GM12878 (cell line): ENCODE results near the gene POU2F3. TPM values are rescaled to one million over a fixed set of nuclear protein-coding genes. Genes with fewer than 3 reads are reported as not detected.
A peak's percentile ranks its signal among the peaks of the same experiment; 100 is the strongest.

Experiments used
- ASH2L ChIP-seq: fragments of 300-600, 200-600 bp; sonication (generic); IDR thresholded peaks from 2 replicates; pipeline ENCODE4 v1.6.1; 2017; ENCODE audit warnings: low read depth, mild to moderate bottlenecking, borderline replicate concordance
- BCL11A ChIP-seq: IDR thresholded peaks from 2 replicates; pipeline ENCODE4 v1.6.1; 2011; ENCODE audit warnings: low read depth, low read length
- BRCA1 ChIP-seq: IDR thresholded peaks from 2 replicates; pipeline ENCODE4 v1.6.1; 2011; ENCODE audit warnings: low read depth, low read length, improper control_type of control experiment
- CHD4 ChIP-seq: fragments of 200-600 bp; sonication (generic); IDR thresholded peaks from 2 replicates; pipeline ENCODE4 v1.6.1; 2016; ENCODE audit warnings: mild to moderate bottlenecking
- CUX1 ChIP-seq: IDR thresholded peaks from 2 replicates; pipeline ENCODE4 v1.6.1; 2012; ENCODE audit warnings: improper control_type of control experiment, low read depth, low read length; ENCODE audit not compliant: insufficient replicate concordance
- EED ChIP-seq: sonication (generic); IDR thresholded peaks from 2 replicates; pipeline ENCODE4 v1.6.1; 2016; ENCODE audit warnings: antibody characterized with exemption, low read depth
- FOXK2 ChIP-seq: fragments of 450-650 bp; IDR thresholded peaks from 2 replicates; pipeline ENCODE4 v1.6.1; 2017; ENCODE audit warnings: mild to moderate bottlenecking, moderate library complexity
- HDGF ChIP-seq: fragments of 450-650 bp; IDR thresholded peaks from 2 replicates; pipeline ENCODE4 v1.6.1; 2016; ENCODE audit warnings: antibody characterized with exemption
- MEF2A ChIP-seq: IDR thresholded peaks from 2 replicates; pipeline ENCODE4 v1.6.1; 2011; ENCODE audit warnings: low read depth, mild to moderate bottlenecking, low read length, moderate library complexity; ENCODE audit not compliant: insufficient read depth
- MTA3 ChIP-seq: IDR thresholded peaks from 2 replicates; pipeline ENCODE4 v1.6.1; 2012; ENCODE audit warnings: low read length, inconsistent platforms, borderline replicate concordance
- NFXL1 ChIP-seq: fragments of 450-650 bp; IDR thresholded peaks from 2 replicates; pipeline ENCODE4 v1.6.1; 2017; ENCODE audit warnings: antibody characterized with exemption, mild to moderate bottlenecking, borderline replicate concordance
- NR2C1 ChIP-seq: fragments of 450-650 bp; IDR thresholded peaks from 2 replicates; pipeline ENCODE4 v1.6.1; 2017; ENCODE audit warnings: antibody characterized with exemption, mild to moderate bottlenecking, moderate library complexity
- NR2F1 ChIP-seq: fragments of 450-650 bp; conservative IDR thresholded peaks from 2 replicates; pipeline ENCODE4 v1.6.1; 2017; ENCODE audit warnings: mild to moderate bottlenecking
- NRF1 ChIP-seq: conservative IDR thresholded peaks from 2 replicates; pipeline ENCODE4 v1.6.1; 2011; ENCODE audit warnings: mild to moderate bottlenecking, low read depth, low read length, improper control_type of control experiment
- RAD51 ChIP-seq: fragments of 450-650 bp; IDR thresholded peaks from 2 replicates; pipeline ENCODE4 v1.6.1; 2016; ENCODE audit warnings: moderate library complexity, mild to moderate bottlenecking, inconsistent platforms
- TCF12 ChIP-seq: IDR thresholded peaks from 2 replicates; pipeline ENCODE4 v1.6.1; 2011; ENCODE audit warnings: low read depth, mild to moderate bottlenecking, low read length
- ZNF207 ChIP-seq: fragments of 450-650 bp; IDR thresholded peaks from 2 replicates; pipeline ENCODE4 v1.6.1; 2014; ENCODE audit warnings: antibody characterized with exemption, mild to moderate bottlenecking, borderline replicate concordance
- ZNF24 ChIP-seq: fragments of 450-650 bp; IDR thresholded peaks from 2 replicates; pipeline ENCODE4 v1.6.1; 2017; ENCODE audit warnings: antibody characterized with exemption, mild to moderate bottlenecking
- ZNF592 ChIP-seq: fragments of 450-650 bp; IDR thresholded peaks from 2 replicates; pipeline ENCODE4 v1.6.1; 2017; ENCODE audit warnings: mild to moderate bottlenecking, moderate library complexity
- ZNF687 ChIP-seq: fragments of 450-650 bp; IDR thresholded peaks from 2 replicates; pipeline ENCODE4 v1.6.1; 2017; ENCODE audit warnings: mild to moderate bottlenecking, moderate library complexity
- polyA plus RNA-seq, 11 experiments: library from polyadenylated mRNA; depleted of rRNA in 4 of 11; unstranded in 6 of 11; stranded (reverse) in 5 of 11; fragments of >200 nt; fragmentation: Nextera tagmentation in 4 of 11; fragmentation: Illumina TruSeq in 1 of 11; extraction: Ambion mirVana in 4 of 11; extraction: Trizol in 1 of 11; gene quantifications; 1 replicate in 1 of 11; 2 replicates in 10 of 11; pipeline versions ENCODE4 v1.2.1 to v1.2.3, GENCODE V29; 2011 to 2016; ENCODE audit warnings: inconsistent platforms in 2 of 11, missing spikeins in 2 of 11, low read depth in 1 of 11
- total RNA-seq, 4 experiments: library from RNA; depleted of rRNA in 3 of 4; stranded (reverse); fragments of >200 nt in 3 of 4; fragmentation: Illumina TruSeq in 1 of 4; extraction: Trizol in 1 of 4; gene quantifications; 2 replicates each; pipeline versions ENCODE4 v1.2.1 to v1.2.3, GENCODE V29; 2013 to 2021

The POU2F3 gene
- total and polyA plus RNA-seq, 10 of the 15 experiments (the other 5 are each of a cell fraction or from before 2014, with no cell fraction given): 0.09 to 4.4 (median 0.33) TPM

DNA sequence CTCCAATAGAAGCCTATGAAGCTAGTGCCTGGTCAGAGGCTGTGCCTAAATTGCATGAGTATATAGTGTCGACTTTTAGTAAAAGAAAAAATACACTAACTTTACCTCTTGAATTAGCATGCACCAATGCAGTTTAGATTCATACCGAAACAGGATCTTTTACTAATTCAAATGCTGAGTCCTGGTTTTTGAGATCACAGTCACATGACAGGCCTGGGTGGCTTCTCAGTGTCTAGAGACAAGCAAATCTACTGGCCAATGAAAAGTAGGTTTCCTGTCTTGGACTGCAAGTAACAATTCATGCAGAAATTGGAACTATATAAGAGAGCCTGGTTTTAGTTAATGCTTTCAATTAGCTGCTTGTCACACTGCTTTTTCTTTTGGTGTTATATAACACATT lies 103.5 kb downstream of the POU2F3 start (continued):
- TF ChIP-seq ZNF24 (0 out of 2 replicates have a peak, but pooled peaks have one; percentile 39), MTA3 (no peak), NFXL1 (no peak), MEF2A (0 out of 2 replicates have a peak, but pooled peaks have one; percentile 35), EED (no peak), BCL11A (0 out of 2 replicates have a peak, but pooled peaks have one; percentile 54), CUX1 (no peak), ZNF592 (no peak), ZNF207 (no peak), RAD51 (peak; percentile 96), CHD4 (no peak), HDGF (no peak), FOXK2 (no peak), BRCA1 (no peak), ZNF687 (no peak), NR2C1 (no peak), ASH2L (no peak), NR2F1 (0 out of 2 replicates have a peak, but pooled peaks have one; percentile 17), TCF12 (no peak), NRF1 (no peak)
